OCI-LY1 (cell line): ENCODE results near the gene SLC10A1.
"Not testable (repeated sequence)": the region's sequence is repeated elsewhere in the genome, so short reads cannot be mapped to it uniquely, and the experiment has no call there.

Experiments
- H2AFZ ChIP-seq: fragments of 200-600 bp; sonication (generic), shearing (Covaris generic); 2 replicates; pipeline ENCODE4 v1.6.0; 2014; ENCODE audit warnings: antibody characterized with exemption, mild to moderate bottlenecking, low read length
- H3F3A ChIP-seq: fragments of 200-600 bp; sonication (generic), shearing (Covaris generic); 2 replicates; pipeline ENCODE4 v1.6.0; 2014; ENCODE audit warnings: mild to moderate bottlenecking, antibody characterized with exemption, low read length, moderate library complexity; ENCODE audit not compliant: insufficient read depth
- H3K27ac ChIP-seq: fragments of 200-600 bp; sonication (generic); 2 replicates; pipeline ENCODE4 v1.5.1; 2014; ENCODE audit warnings: low read length, mixed run types, mild to moderate bottlenecking, low read depth; ENCODE audit not compliant: poor library complexity, severe bottlenecking
- H3K27me3 ChIP-seq: fragments of 200-600 bp; sonication (generic); 2 replicates; pipeline ENCODE4 v1.6.0; 2014; ENCODE audit warnings: antibody characterized with exemption, mild to moderate bottlenecking, low read length, moderate library complexity; ENCODE audit not compliant: insufficient read depth
- H3K36me3 ChIP-seq: fragments of 200-600 bp; sonication (generic); 2 replicates; pipeline ENCODE4 v1.6.1; 2014; ENCODE audit warnings: mild to moderate bottlenecking, antibody characterized with exemption, low read length, moderate library complexity, mixed read lengths; ENCODE audit not compliant: insufficient read depth
- H3K4me1 ChIP-seq: fragments of 200-600 bp; sonication (generic); 2 replicates; pipeline ENCODE4 v1.5.1; 2014; ENCODE audit warnings: mild to moderate bottlenecking, low read length, moderate library complexity; ENCODE audit not compliant: insufficient read depth, severe bottlenecking
- H3K4me2 ChIP-seq: fragments of 200-600 bp; sonication (generic), shearing (Covaris generic); 2 replicates; pipeline ENCODE4 v1.6.1; 2014; ENCODE audit warnings: low read length
- H3K4me3 ChIP-seq: fragments of 200-600 bp; sonication (generic); 2 replicates; pipeline ENCODE4 v1.5.1; 2014; ENCODE audit warnings: low read length, low read depth, mild to moderate bottlenecking, mixed read lengths; ENCODE audit not compliant: poor library complexity, severe bottlenecking
- H3K79me2 ChIP-seq: fragments of 200-600 bp; shearing (Covaris generic); 2 replicates; pipeline ENCODE4 v1.6.1; 2016; ENCODE audit warnings: mixed run types, low read length, mixed read lengths; ENCODE audit not compliant: insufficient read depth
- H3K9ac ChIP-seq: fragments of 200-600 bp; sonication (generic), shearing (Covaris generic); 2 replicates; pipeline ENCODE4 v1.6.1; 2014; ENCODE audit warnings: mild to moderate bottlenecking, low read length, mixed read lengths
- H3K9me2 ChIP-seq: fragments of 200-600 bp; sonication (generic), shearing (Covaris generic); 2 replicates; pipeline ENCODE4 v1.6.1; 2014; ENCODE audit warnings: low read depth, mild to moderate bottlenecking, low read length, mixed read lengths
- H3K9me3 ChIP-seq: fragments of 200-600 bp; shearing (Covaris generic); 2 replicates; pipeline ENCODE4 v1.6.1; 2014; ENCODE audit warnings: low read length, mixed read lengths
- H4K20me1 ChIP-seq: fragments of 200-600 bp; sonication (generic), shearing (Covaris generic); 2 replicates; pipeline ENCODE4 v1.6.0; 2016; ENCODE audit warnings: mild to moderate bottlenecking, low read length; ENCODE audit not compliant: insufficient read depth
- EZH2 ChIP-seq: fragments of 200-600 bp; sonication (generic), shearing (Covaris generic); IDR thresholded peaks from 2 replicates; pipeline ENCODE4 v1.8.0; 2017; ENCODE audit warnings: borderline replicate concordance, mixed run types, mild to moderate bottlenecking, antibody characterized with exemption, low read length, moderate library complexity, mixed read lengths
- TF ChIP-seq, protein P1 (sequence below): fragments of 200-600 bp; sonication (generic), shearing (Covaris generic); IDR thresholded peaks from 2 replicates; pipeline ENCODE4 v1.5.1; 2017; ENCODE audit warnings: mild to moderate bottlenecking, antibody characterized with exemption, low read length, moderate library complexity, mixed read lengths

Gene SLC10A1

GRCh38 chr14:69749956-69750355, 47.1 kb downstream of the SLC10A1 start:
- Histone ChIP-seq H3K4me2 (no peak overlapping the region), H2AFZ (no peak overlapping the region)

GRCh38 chr14:69741055-69741454, 56.0 kb downstream of the SLC10A1 start:
- Histone ChIP-seq H2AFZ (no peak overlapping the region), H3K4me1 (peaks cover under 1% of the 10 kb centered on the region), H3K27me3 (no peaks in the 10 kb centered on the region), H3K9me3 (peaks cover 7% of the 10 kb centered on the region; the same call in 1 of the 2 replicates), H3K27ac (no peak overlapping the region), H3F3A (no peaks in the 10 kb centered on the region), H3K9me2 (no peaks in the 10 kb centered on the region), H3K79me2 (no peaks in the 10 kb centered on the region), H4K20me1 (no peaks in the 10 kb centered on the region), H3K4me3 (no peak overlapping the region), H3K9ac (no peak overlapping the region), H3K4me2 (no peak overlapping the region), H3K36me3 (no peaks in the 10 kb centered on the region)
- no peak for TF ChIP-seq EZH2

More at GRCh38 chr14:69749956-69750355, 47.1 kb downstream of the SLC10A1 start:
- no peak overlapping the region for H3K27ac ChIP-seq
- no peaks in the 10 kb centered on the region for H3K9me3 ChIP-seq
- no peak overlapping the region for H3K9ac ChIP-seq
- no peak overlapping the region for H3K4me3 ChIP-seq
- H4K20me1 ChIP-seq = no peaks in the 10 kb centered on the region
- no peaks in the 10 kb centered on the region for H3K27me3 ChIP-seq
- no peaks in the 10 kb centered on the region for H3F3A ChIP-seq
- no peaks in the 10 kb centered on the region for H3K36me3 ChIP-seq
- TF ChIP-seq EZH2 = no peak
- TF ChIP-seq, protein P1, sequence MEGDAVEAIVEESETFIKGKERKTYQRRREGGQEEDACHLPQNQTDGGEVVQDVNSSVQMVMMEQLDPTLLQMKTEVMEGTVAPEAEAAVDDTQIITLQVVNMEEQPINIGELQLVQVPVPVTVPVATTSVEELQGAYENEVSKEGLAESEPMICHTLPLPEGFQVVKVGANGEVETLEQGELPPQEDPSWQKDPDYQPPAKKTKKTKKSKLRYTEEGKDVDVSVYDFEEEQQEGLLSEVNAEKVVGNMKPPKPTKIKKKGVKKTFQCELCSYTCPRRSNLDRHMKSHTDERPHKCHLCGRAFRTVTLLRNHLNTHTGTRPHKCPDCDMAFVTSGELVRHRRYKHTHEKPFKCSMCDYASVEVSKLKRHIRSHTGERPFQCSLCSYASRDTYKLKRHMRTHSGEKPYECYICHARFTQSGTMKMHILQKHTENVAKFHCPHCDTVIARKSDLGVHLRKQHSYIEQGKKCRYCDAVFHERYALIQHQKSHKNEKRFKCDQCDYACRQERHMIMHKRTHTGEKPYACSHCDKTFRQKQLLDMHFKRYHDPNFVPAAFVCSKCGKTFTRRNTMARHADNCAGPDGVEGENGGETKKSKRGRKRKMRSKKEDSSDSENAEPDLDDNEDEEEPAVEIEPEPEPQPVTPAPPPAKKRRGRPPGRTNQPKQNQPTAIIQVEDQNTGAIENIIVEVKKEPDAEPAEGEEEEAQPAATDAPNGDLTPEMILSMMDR = no peak
- peaks cover 10% of the 10 kb centered on the region for H3K4me1 ChIP-seq
- H3K79me2 ChIP-seq = no peaks in the 10 kb centered on the region
- H3K9me2 ChIP-seq = no peaks in the 10 kb centered on the region

DNA sequence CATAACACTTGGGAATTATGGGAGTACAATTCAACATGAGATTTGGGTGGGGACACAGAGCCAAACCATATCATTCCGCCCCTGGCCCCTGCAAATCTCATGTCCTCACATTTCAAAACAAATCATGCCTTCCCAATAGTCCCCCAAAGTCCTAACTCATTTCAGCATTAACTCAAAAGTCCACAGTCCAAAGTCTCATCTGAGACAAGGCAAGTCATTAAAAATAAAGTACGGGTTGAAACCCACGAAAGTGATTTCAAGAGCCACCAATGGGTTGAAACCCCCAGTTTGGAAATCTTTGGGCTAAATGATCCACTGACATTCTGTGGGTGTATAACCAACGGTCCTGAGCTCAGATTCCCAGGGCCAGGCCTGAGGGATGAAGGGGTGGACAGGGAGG, 60.6 kb downstream of the SLC10A1 start:
- H3K27ac ChIP-seq, H3K27me3 ChIP-seq: not testable (repeated sequence)

DNA sequence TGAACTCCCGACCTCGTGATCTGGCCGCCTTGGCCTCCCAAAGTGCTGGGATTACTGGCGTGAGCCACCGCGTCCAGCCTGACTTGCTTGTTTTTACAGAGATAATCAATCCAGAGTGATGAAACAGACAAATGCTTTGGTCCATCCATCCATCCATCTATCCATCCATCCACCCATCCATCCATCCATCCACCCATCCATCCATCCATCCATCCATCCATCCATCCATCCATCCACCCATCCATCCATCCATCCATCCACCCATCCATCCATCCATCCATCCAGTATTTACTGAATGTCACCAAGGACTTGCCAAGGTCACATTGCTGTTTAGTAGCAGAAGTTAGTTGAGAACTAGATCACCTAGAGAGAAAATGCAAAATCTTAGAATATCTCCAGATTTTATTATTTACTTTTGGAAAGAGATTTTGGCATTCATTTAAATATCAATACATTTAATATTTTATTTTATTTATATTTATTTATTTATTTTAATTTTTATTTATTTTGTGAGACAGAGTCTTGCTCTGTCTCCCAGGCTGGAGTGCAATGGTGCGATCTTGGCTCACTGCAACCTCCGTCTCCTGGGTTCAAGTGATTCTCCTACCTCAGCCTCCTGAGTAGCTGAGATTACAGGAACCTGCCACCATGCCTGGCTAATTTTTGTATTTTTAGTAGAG, 65.0 kb downstream of the SLC10A1 start:
- H3K9me3 ChIP-seq, H3K9me2 ChIP-seq, H2AFZ ChIP-seq, H4K20me1 ChIP-seq, H3K4me3 ChIP-seq, H3K79me2 ChIP-seq, H3K4me2 ChIP-seq, H3K9ac ChIP-seq, H3K27me3 ChIP-seq, H3K27ac ChIP-seq, H3F3A ChIP-seq, H3K36me3 ChIP-seq, H3K4me1 ChIP-seq: not testable (repeated sequence)

More for the DNA sequence above, 60.6 kb downstream of the SLC10A1 start:
- not testable (repeated sequence) for H2AFZ ChIP-seq, H3K9me3 ChIP-seq, H3K9me2 ChIP-seq, H3K9ac ChIP-seq, H3K4me3 ChIP-seq, H3K4me1 ChIP-seq, H3F3A ChIP-seq, H4K20me1 ChIP-seq, H3K36me3 ChIP-seq, H3K79me2 ChIP-seq, H3K4me2 ChIP-seq
